GM19372 (cell line): Measurements from ENCODE around the gene QKI.
"Not testable (repeated sequence)": the region's sequence is repeated elsewhere in the genome, so short reads cannot be mapped to it uniquely, and the experiment has no call there.

Experiments used
- ATAC-seq: cut with Tn5 transposase; IDR thresholded peaks from one replicate; pipeline ENCODE4 v1.9.1; 2021; ENCODE audit warnings: mild to moderate bottlenecking, low read depth, moderate library complexity; ENCODE audit not compliant: unreplicated experiment

Gene QKI

GRCh38 chr6:163414117-163414945, at the start of gene QKI:
QKI (plus strand) TSS chr6:163414718; CDS start chr6:163415194, 476 bp downstream.
- peak; percentile 34 for ATAC-seq

- no peak for ATAC-seq
These were observed 48.2 kb upstream of the QKI start for GRCh38 chr6:163366288-163366687.

- ATAC-seq: no peak
These were observed 46.9 kb upstream of the QKI start for GRCh38 chr6:163367497-163368183.

- no peak for ATAC-seq
These were observed 45.4 kb upstream of the QKI start for GRCh38 chr6:163369141-163369540.

- ATAC-seq: no peak
These were observed 44.7 kb upstream of the QKI start for GRCh38 chr6:163369628-163370365.

- no peak for ATAC-seq
These were observed 43.9 kb upstream of the QKI start for GRCh38 chr6:163370464-163371117.

GRCh38 chr6:163371129-163371528, 43.4 kb upstream of the QKI start:
- no peak for ATAC-seq

- ATAC-seq: no peak
These were observed 41.3 kb upstream of the QKI start for GRCh38 chr6:163373240-163373639.

GRCh38 chr6:163375361-163375760, 39.2 kb upstream of the QKI start:
- no peak for ATAC-seq

- no peak for ATAC-seq
These were observed 38.3 kb upstream of the QKI start for GRCh38 chr6:163376187-163376586.

GRCh38 chr6:163377561-163377960, 37.0 kb upstream of the QKI start:
- ATAC-seq: no peak

GRCh38 chr6:163380216-163380615, 34.3 kb upstream of the QKI start:
- no peak for ATAC-seq

- ATAC-seq: no peak
These were observed 33.3 kb upstream of the QKI start for GRCh38 chr6:163381118-163381756.

GRCh38 chr6:163383396-163383795, 31.1 kb upstream of the QKI start:
- not testable (repeated sequence) for ATAC-seq

GRCh38 chr6:163383912-163384311, 30.6 kb upstream of the QKI start:
- no peak for ATAC-seq

GRCh38 chr6:163384510-163384909, 30.0 kb upstream of the QKI start:
- no peak for ATAC-seq

GRCh38 chr6:163385503-163385902, 29.0 kb upstream of the QKI start:
- ATAC-seq: not testable (repeated sequence)

- ATAC-seq: no peak
These were observed 28.1 kb upstream of the QKI start for GRCh38 chr6:163386329-163386908.

GRCh38 chr6:163387317-163387716, 27.2 kb upstream of the QKI start:
- no peak for ATAC-seq

- ATAC-seq: no peak
These were observed 25.2 kb upstream of the QKI start for GRCh38 chr6:163389354-163389753.
